Esophagus muscularis mucosa (tissue), 3 donors: ENCODE measurements around the gene URB1.

ENCODE experiments used
- CTCF ChIP-seq, 3 experiments: fragments of 200-600 bp in 2 of 3; fragments of 450-650 bp in 1 of 3; sonication (generic) in 2 of 3; IDR thresholded peaks; one replicate each; pipeline ENCODE4 v1.5.1; 2017 to 2019; ENCODE audit warnings: antibody characterized with exemption in 3 of 3, mild to moderate bottlenecking in 2 of 3, moderate library complexity in 1 of 3
- POLR2AphosphoS5 ChIP-seq, 2 donors: sonication (generic); formaldehyde crosslinking; IDR thresholded peaks; one replicate each; pipeline ENCODE4 v1.6.1; 2017; ENCODE audit warnings: antibody characterized with exemption in 2 of 2

- peak; percentile 62 to 72 (median 69) for TF ChIP-seq CTCF (IDR thresholded peaks at IDR 0.05)
- TF ChIP-seq POLR2AphosphoS5 (IDR thresholded peaks at IDR 0.05), result peak in 1 of 2 donors; percentile 23
Measured at GRCh38 chr21:32403201-32403777, 10.5 kb upstream of the URB1 start.
